ENCODE data around the gene TPRA1. TPM values are rescaled to one million over a fixed set of nuclear protein-coding genes. Genes with fewer than 3 reads are reported as not detected.
A peak's percentile ranks its signal among the peaks of the same experiment; 100 is the strongest.

TPRA1 gene
- total RNA-seq (2021) (20.2 and 21.0 TPM in 2 replicates), Bru-seq, nascent RNA (percentile 53 among the genes with signal in this experiment), BruChase-seq, experiment 1, labeled RNA remaining after a 2-hour chase (percentile 61 among the genes with signal in this experiment), BruChase-seq, experiment 2, labeled RNA remaining after a 6-hour chase (percentile 56 among the genes with signal in this experiment)
- long read RNA-seq, transcript TPRA1-202 (11 exons, 1,933 nt) = major isoform, 48 of 92 reads
- long read RNA-seq, transcript TPRA1-203 (10 exons, 1,831 nt) = minor isoform, 8 of 92 reads
- long read RNA-seq, partial matches to known transcripts = 2 of 92 reads
- long read RNA-seq, other reads (novel, unspliced or antisense) = 32 of 92 reads

- TF ChIP-seq EZH2 (IDR thresholded peaks at IDR 0.05; ENCODE audit: borderline replicate concordance, low read depth, low read length, poor library complexity, severe bottlenecking) (no peak), CTCF (conservative IDR thresholded peaks at IDR 0.05; ENCODE audit: low read depth, low read length) (0 out of 2 replicates have a peak, but pooled peaks have one; percentile 14)
- Histone ChIP-seq H3K36me3 (ENCODE audit: insufficient read depth, low read length, poor library complexity, severe bottlenecking) (no peaks in the 10 kb centered on the region), H3K9me3 (ENCODE audit: low read depth, low read length, poor library complexity, severe bottlenecking) (no peaks in the 10 kb centered on the region), H3K27ac (ENCODE audit: low read depth, low read length, poor library complexity, severe bottlenecking) (peak within 1 kb of the TSS; percentile 87), H3K4me1 (ENCODE audit: insufficient read depth, low read length, poor library complexity, severe bottlenecking) (peaks cover 13% of the 10 kb centered on the region), H3K27me3 (replicated peaks; ENCODE audit: insufficient read depth, low read depth, low read length, poor library complexity) (no peaks in the 10 kb centered on the region), H3K4me3 (ENCODE audit: low read depth, low read length, poor library complexity, severe bottlenecking) (peak within 1 kb of the TSS; percentile 93)
- intact Hi-C loops (cut with micrococcal nuclease; ENCODE audit: unreplicated experiment) = no loop called here
- ChIA-PET CTCF (interaction anchor here (0.8 kb wide), 1 partner anchor 16 kb away, joined by 5 read pairs; no protein-coding TSS in a partner anchor), POLR2A (ENCODE audit: low non-redundant PET) (no interaction called here)
- peak; percentile 99 for DNase-seq (ENCODE audit: low spot score)
- TSS peak; percentile 82 for BruUV-seq (replicated peaks)
Measured at GRCh38 chr3:127590593-127591465, at the start of gene TPRA1. TPRA1 (minus strand) TSS chr3:127590733; CDS start chr3:127580146, 10,587 bp downstream.

- Histone ChIP-seq H3K9me3 (ENCODE audit: low read depth, low read length, poor library complexity, severe bottlenecking) (no peaks in the 10 kb centered on the region), H3K4me3 (ENCODE audit: low read depth, low read length, poor library complexity, severe bottlenecking) (no peak overlapping the region), H3K4me1 (ENCODE audit: insufficient read depth, low read length, poor library complexity, severe bottlenecking) (no peaks in the 10 kb centered on the region), H3K27me3 (replicated peaks; ENCODE audit: insufficient read depth, low read depth, low read length, poor library complexity) (no peaks in the 10 kb centered on the region), H3K27ac (ENCODE audit: low read depth, low read length, poor library complexity, severe bottlenecking) (no peak overlapping the region), H3K36me3 (ENCODE audit: insufficient read depth, low read length, poor library complexity, severe bottlenecking) (no peaks in the 10 kb centered on the region)
- intact Hi-C loops (cut with micrococcal nuclease; ENCODE audit: unreplicated experiment) = no loop called here
- POLR2A ChIA-PET (ENCODE audit: low non-redundant PET) = no interaction called here
- DNase-seq (ENCODE audit: low spot score) = no peak
- no TSS peak for BruUV-seq (replicated peaks)
- CTCF ChIA-PET = no interaction called here
- TF ChIP-seq CTCF (conservative IDR thresholded peaks at IDR 0.05; ENCODE audit: low read depth, low read length) (no peak), EZH2 (IDR thresholded peaks at IDR 0.05; ENCODE audit: borderline replicate concordance, low read depth, low read length, poor library complexity, severe bottlenecking) (no peak)
Measured at GRCh38 chr3:127640042-127640355, 49.5 kb upstream of the TPRA1 start.

GRCh38 chr3:127639173-127640041, 48.9 kb upstream of the TPRA1 start:
- TF ChIP-seq EZH2 (IDR thresholded peaks at IDR 0.05; ENCODE audit: borderline replicate concordance, low read depth, low read length, poor library complexity, severe bottlenecking) (no peak), CTCF (conservative IDR thresholded peaks at IDR 0.05; ENCODE audit: low read depth, low read length) (no peak)
- no peaks in the 10 kb centered on the region for H3K9me3 ChIP-seq (ENCODE audit: low read depth, low read length, poor library complexity, severe bottlenecking)
- ChIA-PET CTCF (no interaction called here), POLR2A (ENCODE audit: low non-redundant PET) (no interaction called here)
- DNase-seq (ENCODE audit: low spot score) = no peak
- H3K27me3 ChIP-seq (replicated peaks; ENCODE audit: insufficient read depth, low read depth, low read length, poor library complexity) = no peaks in the 10 kb centered on the region
- BruUV-seq (replicated peaks) = no TSS peak
- H3K36me3 ChIP-seq (ENCODE audit: insufficient read depth, low read length, poor library complexity, severe bottlenecking) = no peaks in the 10 kb centered on the region
- no peak overlapping the region for H3K27ac ChIP-seq (ENCODE audit: low read depth, low read length, poor library complexity, severe bottlenecking)
- no peak overlapping the region for H3K4me3 ChIP-seq (ENCODE audit: low read depth, low read length, poor library complexity, severe bottlenecking)
- intact Hi-C loops (cut with micrococcal nuclease; ENCODE audit: unreplicated experiment) = no loop called here
- no peaks in the 10 kb centered on the region for H3K4me1 ChIP-seq (ENCODE audit: insufficient read depth, low read length, poor library complexity, severe bottlenecking)

Data from A673 (cell line).